GM12891 (cell line): ENCODE data around the gene ITM2C.

Experiments
- POLR2A ChIP-seq: IDR thresholded peaks from 2 replicates; pipeline ENCODE4 v1.6.1; 2011; ENCODE audit warnings: low read depth, low read length, control low read depth
- POLR2AphosphoS5 ChIP-seq: IDR thresholded peaks from 2 replicates; pipeline ENCODE4 v1.6.1; 2011; ENCODE audit warnings: low read depth, low read length, control low read depth
- POU2F2 ChIP-seq: IDR thresholded peaks from 2 replicates; pipeline ENCODE4 v1.6.1; 2011; ENCODE audit warnings: low read depth, mild to moderate bottlenecking, control low read depth, low read length, moderate library complexity
- SPI1 ChIP-seq: IDR thresholded peaks from 2 replicates; pipeline ENCODE4 v1.6.1; 2011; ENCODE audit warnings: low read depth, low read length, control low read depth
- TAF1 ChIP-seq: IDR thresholded peaks from 2 replicates; pipeline ENCODE4 v1.6.1; 2011; ENCODE audit warnings: low read depth, low read length, control low read depth

GRCh38 chr2:230828272-230828961, 36.3 kb upstream of the ITM2C start:
- no peak for TF ChIP-seq TAF1
- no peak for TF ChIP-seq POLR2A
- TF ChIP-seq POLR2AphosphoS5 = no peak
- no peak for TF ChIP-seq SPI1
- no peak for TF ChIP-seq POU2F2
